DMS53 treated with DMSO at 0.1 percent for 48 hours (cell line): ENCODE measurements around the gene GPR162.
A peak's percentile ranks its signal among the peaks of the same experiment; 100 is the strongest.

Experiments used
- DNase-seq: peaks from one replicate; lab custom pipeline; 2025; ENCODE audit not compliant: unreplicated experiment; lab: John Stamatoyannopoulos, UW

Gene GPR162, protein sequence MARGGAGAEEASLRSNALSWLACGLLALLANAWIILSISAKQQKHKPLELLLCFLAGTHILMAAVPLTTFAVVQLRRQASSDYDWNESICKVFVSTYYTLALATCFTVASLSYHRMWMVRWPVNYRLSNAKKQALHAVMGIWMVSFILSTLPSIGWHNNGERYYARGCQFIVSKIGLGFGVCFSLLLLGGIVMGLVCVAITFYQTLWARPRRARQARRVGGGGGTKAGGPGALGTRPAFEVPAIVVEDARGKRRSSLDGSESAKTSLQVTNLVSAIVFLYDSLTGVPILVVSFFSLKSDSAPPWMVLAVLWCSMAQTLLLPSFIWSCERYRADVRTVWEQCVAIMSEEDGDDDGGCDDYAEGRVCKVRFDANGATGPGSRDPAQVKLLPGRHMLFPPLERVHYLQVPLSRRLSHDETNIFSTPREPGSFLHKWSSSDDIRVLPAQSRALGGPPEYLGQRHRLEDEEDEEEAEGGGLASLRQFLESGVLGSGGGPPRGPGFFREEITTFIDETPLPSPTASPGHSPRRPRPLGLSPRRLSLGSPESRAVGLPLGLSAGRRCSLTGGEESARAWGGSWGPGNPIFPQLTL

DNA sequence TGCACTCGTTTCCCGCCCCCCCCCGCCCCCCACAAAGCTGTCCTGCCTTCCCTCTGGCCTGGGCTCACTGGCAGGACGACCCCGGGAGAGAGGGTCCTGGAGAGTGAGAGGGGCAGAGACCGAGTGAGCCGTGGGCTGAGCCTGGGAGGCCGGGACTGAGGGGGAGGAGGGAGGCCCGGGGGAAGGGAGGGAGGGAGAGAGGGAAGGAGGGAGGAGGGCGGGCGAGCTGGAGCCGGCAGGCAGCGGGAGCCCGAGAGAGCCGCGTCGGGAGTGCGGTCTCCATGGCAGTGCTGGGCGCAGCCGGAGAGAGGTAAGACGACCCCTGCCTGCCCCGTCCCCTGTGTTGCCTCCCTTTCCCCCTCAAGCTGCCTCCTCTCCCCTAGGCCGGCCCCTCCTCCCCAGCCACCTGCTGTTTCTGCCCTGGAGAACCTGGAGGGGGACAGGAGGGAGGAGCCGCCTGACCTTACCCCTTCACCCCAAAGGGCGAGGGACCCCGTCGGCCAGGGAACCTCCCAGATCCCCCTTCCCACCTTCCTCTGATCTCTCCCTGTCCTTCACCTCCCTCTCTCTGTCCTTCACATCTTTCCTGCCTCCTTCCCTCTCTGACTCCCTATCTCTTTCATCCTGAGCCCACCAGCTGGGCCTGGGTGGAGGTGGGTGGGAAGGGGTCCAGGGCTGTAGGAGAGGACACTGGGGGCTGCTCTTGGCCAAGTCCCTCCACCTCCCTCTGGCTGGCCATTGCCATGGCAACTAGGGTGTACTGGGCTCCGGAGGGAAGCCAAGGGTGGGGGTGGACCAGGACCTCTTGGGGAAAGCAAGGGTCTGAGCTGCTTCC is at the start of gene GPR162:
Gene GPR162, plus strand, starts transcription at position 231 of the 835 bp plus-strand sequence. CDS start 2,078 bp downstream, outside the sequence.
- peak; percentile 66 for DNase-seq

DNA sequence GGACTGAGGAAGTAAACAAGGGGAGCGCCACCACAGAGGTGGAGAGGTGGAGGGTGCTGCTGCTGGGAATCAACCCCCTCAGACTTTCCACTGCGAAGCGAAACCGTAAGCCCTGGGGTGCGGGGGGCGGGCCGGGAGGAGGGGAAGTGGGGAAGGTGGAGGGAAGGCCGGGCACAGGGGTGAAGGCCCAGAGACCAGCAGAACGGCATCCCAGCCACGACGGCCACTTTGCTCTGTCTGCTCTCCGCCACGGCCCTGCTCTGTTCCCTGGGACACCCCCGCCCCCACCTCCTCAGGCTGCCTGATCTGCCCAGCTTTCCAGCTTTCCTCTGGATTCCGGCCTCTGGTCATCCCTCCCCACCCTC is 49.3 kb upstream of the GPR162 start, which contains the start of gene LAG3:
Gene LAG3, plus strand, starts transcription at position 190 of the 365 bp plus-strand sequence. CDS start 333 bp downstream, outside the sequence.
- no peak for DNase-seq

DNA sequence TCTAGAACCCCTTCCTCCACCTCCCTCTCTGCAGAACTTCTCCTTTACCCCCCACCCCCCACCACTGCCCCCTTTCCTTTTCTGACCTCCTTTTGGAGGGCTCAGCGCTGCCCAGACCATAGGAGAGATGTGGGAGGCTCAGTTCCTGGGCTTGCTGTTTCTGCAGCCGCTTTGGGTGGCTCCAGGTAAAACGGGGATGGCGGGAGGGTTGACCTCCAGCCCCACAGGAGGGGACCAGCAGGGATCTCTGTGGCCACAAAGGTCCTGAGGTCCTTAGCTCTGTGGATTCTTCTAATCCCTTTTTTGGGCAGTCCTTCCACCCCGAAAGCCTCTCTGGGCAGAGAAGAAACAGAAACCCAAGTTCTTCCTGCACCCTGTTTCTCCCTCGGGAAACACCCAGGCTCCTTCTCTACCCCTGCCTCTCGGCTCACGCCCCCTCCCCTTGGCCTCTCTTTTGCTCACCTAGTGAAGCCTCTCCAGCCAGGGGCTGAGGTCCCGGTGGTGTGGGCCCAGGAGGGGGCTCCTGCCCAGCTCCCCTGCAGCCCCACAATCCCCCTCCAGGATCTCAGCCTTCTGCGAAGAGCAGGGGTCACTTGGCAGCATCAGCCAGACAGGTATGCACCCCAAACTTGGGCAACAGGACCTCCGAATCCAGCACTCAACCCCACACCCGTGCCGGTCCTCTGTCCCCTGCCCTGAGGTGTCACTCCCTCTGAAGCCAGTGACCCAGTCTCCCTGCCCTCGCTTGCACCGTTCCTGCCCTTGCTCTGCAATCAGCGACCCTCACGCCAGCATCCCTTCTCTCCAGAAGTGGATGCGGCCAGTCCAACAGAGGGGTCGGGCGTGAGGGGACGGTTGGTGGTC is 48.7 kb upstream of the GPR162 start:
- no peak for DNase-seq

DNA sequence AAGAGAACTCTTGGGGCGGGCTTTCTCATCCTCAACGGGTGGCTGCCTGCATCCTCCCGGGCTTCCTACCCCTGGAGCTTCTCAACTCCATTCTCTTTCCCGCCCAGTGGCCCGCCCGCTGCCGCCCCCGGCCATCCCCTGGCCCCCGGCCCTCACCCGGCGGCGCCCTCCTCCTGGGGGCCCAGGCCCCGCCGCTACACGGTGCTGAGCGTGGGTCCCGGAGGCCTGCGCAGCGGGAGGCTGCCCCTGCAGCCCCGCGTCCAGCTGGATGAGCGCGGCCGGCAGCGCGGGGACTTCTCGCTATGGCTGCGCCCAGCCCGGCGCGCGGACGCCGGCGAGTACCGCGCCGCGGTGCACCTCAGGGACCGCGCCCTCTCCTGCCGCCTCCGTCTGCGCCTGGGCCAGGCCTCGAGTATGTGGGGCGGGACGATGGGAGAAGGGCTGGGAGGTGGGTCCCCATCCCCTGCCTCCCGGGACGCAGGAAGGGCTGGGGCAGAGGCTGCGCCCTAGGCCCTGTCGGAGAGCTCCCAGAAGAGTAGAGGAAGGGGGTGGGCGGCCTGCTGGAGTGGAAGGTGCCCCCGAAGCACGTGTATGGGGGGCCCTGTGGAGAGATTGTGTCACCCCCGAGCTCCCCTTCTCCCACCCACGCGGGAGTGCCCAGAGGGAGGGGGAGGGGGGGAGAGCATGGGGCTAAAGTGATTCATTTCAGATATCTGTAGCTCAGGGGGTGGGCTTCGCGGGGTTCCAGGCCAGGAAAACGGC is 47.9 kb upstream of the GPR162 start:
- DNase-seq = no peak

DNA sequence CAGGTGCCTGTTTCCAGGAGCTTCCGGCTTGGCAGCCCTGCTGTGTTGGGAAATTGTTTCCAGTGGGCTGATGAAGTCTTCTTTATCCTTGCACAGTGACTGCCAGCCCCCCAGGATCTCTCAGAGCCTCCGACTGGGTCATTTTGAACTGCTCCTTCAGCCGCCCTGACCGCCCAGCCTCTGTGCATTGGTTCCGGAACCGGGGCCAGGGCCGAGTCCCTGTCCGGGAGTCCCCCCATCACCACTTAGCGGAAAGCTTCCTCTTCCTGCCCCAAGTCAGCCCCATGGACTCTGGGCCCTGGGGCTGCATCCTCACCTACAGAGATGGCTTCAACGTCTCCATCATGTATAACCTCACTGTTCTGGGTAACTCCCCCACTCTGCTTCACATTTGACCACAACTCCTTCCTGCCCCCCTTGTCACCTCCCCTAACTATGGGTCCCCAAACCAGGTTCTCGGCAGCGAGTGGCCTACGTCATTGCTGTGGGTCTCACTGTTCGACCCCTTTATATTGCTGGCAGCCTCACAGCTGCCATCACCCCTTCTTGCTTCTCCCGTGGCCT is 47.0 kb upstream of the GPR162 start:
- no peak for DNase-seq

DNA sequence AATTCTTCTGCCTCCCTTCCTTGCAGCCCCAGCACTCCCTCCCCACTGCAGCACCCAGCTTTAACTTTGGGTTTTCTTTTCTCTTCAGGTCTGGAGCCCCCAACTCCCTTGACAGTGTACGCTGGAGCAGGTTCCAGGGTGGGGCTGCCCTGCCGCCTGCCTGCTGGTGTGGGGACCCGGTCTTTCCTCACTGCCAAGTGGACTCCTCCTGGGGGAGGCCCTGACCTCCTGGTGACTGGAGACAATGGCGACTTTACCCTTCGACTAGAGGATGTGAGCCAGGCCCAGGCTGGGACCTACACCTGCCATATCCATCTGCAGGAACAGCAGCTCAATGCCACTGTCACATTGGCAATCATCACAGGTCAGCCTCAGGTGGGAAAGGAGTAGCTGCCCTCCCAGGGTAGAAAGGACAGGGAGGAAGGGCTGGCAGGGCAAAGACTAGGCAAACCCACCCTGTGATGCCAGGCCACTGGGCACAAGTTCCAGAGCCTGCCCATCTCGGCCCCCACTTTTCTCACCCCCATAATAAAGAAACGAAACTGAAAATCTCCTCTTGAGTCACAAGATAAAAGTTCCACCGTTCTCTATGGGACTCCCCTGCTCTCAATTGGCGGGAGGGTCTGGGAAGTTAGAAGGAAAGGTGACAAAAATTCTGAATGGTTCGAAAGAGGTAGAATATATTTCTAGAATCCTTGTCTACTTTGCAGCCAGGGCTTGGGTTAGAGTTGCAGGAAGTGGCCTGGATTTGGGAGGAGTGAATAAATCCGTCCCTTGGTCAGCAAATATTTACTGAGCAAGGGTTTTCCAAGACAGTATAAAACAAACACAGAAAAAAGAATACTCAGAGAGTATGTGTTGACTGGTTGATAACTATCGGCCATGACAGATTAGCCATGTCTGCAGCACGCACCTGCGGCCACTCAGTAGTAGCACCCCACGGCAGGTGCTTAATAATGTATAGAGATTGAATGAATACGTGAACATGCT is 46.1 kb upstream of the GPR162 start:
- DNase-seq = peak; percentile 40

DNA sequence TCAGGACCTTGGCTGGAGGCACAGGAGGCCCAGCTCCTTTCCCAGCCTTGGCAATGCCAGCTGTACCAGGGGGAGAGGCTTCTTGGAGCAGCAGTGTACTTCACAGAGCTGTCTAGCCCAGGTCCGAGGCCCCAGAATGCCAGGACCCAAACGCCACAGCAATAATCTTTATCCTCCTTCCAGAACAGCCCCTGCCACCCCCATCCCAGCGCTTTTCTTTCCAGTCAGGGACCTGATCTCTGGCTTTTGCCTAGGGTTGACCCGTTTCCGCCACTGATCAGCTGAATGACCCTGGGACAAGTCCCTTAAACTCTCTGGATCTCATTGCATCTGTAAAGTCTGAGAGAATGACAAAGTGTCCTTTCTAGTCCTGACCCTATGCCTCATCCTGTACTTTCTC is 44.2 kb upstream of the GPR162 start:
- DNase-seq = no peak

DNA sequence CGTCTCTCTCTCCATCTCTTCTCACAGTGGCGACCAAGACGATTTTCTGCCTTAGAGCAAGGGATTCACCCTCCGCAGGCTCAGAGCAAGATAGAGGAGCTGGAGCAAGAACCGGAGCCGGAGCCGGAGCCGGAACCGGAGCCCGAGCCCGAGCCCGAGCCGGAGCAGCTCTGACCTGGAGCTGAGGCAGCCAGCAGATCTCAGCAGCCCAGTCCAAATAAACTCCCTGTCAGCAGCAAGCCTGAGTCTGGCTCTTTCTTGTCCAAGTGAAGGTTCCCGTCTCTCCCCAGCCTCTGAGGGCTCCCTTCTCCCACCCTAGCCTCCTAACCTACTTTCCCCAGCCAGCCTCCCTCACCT is 43.4 kb upstream of the GPR162 start:
- DNase-seq = no peak

DNA sequence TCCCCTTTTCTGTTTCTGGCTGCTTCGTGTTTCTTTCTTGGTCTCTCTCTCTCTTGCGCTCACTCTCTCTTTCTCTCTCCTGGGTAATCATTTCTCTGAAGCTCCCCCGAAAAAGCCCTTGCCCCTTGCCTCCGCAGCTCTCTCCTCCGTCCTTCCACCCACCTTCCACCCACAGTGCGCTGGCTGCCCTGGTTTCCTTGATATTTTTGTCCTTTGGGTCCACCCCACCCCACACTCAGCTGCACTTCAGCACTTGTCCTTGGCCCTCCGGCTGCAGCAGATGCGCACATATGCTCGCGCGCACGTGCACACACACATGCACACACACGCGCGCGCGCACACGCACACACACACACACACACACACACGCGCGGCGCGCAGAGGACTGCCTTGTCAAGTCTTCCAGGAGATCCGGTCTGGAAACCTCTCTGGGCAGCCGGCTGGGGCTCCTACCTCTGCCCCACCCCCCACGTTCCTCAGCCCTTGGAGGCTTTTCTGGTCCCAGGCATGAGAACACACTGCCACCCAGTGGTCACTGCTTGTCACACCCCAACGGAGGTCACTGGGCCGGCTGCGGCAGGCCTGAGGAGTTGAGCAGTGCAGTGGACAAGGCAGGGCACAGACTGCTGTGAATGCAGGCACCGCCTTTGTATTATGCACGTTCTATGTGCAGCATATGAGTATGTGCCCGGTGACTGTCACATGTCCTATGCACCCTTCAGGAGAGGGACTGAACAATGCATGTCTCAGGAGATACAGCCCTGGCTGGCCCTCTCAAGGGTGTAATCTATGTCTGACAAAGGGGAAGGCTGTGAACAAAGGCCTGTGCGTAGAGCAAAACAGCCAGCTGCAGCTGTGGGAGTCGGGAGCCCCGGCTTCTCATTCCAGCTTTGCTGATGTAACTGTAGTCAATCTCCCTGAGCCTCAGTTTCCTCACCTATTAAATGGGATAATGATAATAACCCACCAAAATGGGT is 42.8 kb upstream of the GPR162 start:
- DNase-seq = peak; percentile 99

DNA sequence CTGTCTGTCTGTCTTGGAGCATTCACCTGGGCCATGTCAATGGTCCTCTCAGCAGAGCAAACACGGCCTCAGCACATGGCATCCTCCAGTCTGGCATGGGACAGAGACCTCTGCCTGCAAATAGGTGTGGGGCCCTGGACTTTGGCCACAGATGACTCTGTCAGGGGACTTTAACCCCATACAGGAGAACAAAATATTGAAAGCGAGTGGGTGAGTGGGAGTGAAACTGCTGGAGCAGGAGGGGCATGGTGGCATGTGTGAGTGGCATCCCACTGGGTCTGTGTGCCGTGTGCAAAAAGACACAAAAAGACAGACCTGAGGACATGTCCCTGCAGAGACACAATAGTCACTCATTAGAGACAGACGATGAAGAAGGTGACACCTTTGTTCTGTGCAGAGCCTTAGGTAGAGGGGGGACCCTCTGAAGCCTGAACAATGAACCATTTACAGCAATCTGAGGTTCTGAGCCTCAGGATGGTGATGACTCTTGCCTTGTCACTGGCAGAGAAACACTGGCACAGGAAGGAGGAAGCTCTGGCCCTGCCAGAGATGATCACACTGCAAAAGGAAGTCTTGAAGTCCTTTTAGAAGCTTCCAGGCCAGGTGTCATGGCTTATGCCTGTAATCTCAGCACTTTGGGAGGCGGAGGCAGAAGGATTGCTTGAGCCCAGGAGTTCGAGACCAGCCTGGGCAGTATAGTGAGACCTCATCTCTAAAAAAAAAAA is 41.8 kb upstream of the GPR162 start:
- no peak for DNase-seq

DNA sequence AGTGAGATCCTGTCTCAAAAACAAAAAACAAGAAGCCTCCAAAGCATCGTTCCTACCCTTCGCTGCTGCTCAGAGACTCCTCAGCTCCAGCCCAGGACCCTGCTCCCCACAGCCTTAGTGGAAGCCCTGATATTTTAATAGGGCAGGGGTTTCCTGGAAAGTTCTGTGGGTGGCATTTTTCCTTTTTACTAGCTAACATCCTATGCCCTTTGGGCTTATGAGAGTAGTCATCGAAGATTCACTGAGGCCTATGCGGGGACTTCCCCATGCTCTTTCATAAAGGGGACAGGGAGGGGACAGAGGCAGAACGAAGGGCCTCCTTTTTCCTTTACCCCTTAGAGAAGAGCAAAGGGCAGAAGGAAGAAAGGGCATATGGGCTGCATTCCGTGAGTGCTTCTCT is 41.0 kb upstream of the GPR162 start:
- DNase-seq = no peak

DNA sequence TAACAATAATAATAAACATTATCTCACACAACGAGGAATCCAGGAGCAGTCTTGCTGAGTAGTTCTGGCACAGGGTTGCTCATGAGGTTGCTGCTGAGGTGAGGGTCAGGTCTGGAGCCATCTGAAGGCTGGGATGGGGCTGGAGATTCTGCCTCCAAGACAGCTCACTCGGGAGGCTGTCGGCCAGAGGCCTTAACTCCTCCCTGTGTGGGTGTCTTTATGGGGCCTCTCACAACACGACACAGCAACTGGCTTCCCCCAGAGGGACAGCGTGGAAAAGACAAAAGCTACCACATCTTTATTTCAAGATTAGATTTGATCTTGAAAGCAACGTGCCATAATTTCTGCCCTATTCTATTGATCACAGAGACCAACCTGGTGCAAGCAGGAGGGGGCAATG is 39.5 kb upstream of the GPR162 start:
- DNase-seq = no peak

DNA sequence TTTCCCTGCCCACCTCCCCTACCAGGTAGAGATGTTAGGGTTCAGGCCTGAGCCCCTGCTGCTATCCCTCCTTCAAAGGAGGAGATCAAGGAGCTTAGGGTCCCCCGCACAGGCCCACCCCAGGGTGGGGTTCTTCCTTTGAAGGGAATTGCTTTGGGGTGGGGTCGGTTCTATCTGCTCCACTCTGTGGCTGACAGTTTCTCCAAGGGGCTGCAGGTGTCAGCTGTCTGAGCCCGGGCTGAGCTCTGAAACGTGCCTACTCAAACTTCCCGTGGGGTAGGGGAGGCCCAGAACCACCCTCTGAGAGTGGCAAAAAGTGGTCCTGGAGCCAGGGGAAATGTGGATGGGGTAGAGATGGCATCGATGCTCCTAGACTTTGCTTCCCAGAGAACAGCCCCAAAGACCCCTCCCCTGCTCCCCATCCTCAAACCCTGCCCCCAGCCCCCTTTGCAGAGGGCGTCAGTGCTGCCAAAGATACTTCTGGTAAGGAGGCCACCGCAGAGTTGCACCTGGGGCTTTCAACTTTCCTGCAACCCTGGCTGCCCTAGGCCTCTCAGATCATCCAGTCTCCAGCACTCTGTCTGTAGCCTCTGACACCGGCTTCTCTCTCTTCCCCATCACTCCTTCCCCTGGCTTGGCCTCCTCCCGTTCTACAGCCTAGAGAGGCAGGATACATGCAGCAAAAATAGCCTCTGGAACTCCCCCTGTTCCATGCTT is 38.6 kb upstream of the GPR162 start:
- no peak for DNase-seq

DNA sequence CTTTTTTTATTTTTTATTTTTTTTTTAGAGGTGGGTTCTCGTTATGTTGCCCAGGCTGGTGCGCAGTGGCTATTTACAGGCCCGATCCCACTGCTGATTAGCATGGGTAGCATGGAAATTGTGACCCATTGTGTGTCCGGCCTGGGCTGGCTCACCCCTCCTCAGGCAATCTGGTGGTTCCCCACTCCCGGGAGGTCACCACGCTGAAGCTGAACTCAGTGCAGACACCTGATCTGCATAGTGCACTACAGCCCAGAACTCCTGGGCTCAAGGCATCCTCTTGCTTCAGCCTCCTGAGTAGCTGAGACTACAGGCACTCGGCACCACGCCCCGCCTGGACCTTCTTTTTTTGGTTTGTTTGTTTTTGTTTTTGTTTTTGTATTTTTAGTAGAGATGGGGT is 37.8 kb upstream of the GPR162 start:
- no peak for DNase-seq

DNA sequence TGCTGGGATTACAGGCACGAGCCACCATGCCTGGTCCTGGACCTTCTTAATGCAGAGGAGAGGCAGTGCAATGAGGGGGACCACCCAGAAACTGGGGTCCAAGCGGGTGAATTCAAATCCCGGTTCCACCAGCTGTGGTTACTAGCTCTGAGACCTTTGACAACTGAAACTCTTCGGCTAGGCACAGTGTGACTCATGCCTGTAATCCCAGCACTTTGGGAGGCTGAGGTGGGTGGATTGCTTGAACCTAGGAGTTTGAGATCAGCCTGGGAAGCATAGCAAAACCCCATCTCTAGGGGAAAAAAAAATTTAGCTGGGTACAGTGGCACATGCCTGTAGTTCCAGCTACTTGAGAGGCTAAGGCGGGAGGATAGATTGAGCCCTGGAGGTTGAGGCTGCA is 37.3 kb upstream of the GPR162 start:
- no peak for DNase-seq

DNA sequence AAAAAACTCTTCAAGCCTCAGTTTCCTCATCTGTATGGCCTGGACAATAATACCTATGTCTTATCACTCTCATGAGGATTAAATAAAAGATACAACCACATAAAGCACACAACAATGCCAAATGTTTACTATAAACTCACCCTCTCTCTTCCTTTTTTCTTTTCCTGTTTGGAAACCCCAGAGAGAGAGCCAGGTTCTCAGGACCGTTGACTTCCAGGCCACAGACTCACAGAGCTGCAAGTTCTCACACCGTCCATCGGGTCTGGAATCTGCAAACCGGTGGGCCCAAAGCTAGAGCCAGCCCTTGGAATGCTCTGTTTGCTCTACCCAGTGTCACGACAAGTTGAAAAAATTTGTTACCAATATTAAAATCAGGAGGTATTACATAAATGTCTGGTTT is 36.9 kb upstream of the GPR162 start:
- no peak for DNase-seq
